Glomerular visceral epithelial cell (primary cell): Measurements from ENCODE around the gene MYLK2.
"Not testable (repeated sequence)": the region's sequence is repeated elsewhere in the genome, so short reads cannot be mapped to it uniquely, and the experiment has no call there.

Experiments
- DNase-seq: peaks from one replicate; pipeline ENCODE4 v3.0.0-alpha.2; 2016; ENCODE audit errors: extremely low spot score

Gene MYLK2

DNA sequence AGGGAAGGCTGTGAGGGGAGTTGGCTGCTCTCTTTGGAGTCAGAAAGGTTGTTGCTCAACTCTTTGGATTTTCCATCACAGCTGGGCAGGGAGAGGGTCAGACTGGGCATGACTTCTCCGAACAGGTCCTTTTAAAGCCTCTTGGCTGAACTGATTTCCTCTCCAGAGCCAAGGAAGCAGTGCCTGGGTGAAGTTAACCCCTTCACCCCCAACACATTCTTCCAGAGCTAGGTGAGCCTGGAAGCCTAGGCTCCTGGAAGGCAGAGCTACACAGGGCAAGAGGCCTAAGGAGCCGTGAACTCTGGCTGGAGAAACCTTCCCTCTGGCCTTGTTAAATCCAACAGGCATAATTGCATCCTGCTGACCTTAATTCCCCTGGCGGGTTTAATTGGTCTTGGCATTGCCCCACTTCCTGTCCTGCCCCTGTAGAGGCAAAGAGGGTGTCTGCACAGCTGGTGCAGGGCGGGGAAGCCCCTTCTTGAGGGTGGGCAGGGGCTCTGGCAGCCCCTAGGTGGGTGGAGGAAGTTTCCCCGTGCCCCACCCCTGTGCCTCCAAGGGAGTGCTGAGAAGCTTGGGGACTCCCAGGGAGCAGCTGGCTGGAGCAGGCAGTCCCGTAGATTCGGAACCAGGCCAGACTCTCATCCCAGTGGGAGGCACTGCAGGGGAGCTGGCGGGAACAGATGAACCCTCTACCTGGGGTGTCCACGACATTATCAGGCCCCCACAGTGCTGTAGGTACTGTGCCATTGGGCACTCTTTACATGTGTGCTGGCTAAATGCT, 3.6 kb upstream of the MYLK2 start:
- no peak for DNase-seq

- DNase-seq: no peak
These were observed 2.9 kb upstream of the MYLK2 start for GRCh38 chr20:31816221-31816620.

- DNase-seq: no peak
These were observed 1.7 kb upstream of the MYLK2 start for GRCh38 chr20:31817461-31817860.

DNA sequence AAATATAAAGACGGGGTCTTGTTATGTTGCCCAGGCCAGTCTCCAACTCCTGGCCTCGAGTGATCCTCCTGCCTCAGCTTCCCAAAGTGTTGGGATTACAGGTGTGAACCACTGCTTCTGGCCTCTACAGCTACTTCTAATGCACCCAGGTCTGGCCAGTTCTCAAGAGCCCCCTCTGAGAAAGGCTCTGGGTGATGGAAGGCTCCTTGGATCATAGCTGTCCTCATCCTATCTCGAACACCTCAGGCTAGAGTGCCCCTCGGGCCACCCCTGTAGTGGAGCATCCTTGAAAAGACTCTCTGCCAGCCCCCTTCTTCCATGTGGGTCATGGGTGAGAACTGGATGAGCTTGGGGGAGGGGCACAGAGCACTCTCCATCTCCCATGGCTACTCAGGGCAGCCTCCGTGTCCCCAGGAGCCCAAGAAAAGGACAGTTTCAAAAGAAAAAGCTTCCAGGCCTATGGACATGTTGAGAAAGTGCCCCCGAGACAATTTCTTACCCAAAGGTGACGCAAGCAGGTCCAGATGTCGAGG, 714 bp upstream of the MYLK2 start:
- DNase-seq: no peak

- no peak for DNase-seq
These were observed 1.1 kb downstream of the MYLK2 start for GRCh38 chr20:31820228-31820627.

DNA sequence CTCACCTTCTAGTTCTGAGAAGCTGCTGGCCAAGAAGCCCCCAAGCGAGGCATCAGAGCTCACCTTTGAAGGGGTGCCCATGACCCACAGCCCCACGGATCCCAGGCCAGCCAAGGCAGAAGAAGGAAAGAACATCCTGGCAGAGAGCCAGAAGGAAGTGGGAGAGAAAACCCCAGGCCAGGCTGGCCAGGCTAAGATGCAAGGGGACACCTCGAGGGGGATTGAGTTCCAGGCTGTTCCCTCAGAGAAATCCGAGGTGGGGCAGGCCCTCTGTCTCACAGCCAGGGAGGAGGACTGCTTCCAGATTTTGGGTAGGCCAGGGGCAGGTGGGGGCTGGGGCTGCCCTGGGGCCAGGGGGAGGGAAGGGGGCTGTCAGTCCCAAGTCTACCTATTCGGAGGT, 2.3 kb downstream of the MYLK2 start:
- no peak for DNase-seq

DNA sequence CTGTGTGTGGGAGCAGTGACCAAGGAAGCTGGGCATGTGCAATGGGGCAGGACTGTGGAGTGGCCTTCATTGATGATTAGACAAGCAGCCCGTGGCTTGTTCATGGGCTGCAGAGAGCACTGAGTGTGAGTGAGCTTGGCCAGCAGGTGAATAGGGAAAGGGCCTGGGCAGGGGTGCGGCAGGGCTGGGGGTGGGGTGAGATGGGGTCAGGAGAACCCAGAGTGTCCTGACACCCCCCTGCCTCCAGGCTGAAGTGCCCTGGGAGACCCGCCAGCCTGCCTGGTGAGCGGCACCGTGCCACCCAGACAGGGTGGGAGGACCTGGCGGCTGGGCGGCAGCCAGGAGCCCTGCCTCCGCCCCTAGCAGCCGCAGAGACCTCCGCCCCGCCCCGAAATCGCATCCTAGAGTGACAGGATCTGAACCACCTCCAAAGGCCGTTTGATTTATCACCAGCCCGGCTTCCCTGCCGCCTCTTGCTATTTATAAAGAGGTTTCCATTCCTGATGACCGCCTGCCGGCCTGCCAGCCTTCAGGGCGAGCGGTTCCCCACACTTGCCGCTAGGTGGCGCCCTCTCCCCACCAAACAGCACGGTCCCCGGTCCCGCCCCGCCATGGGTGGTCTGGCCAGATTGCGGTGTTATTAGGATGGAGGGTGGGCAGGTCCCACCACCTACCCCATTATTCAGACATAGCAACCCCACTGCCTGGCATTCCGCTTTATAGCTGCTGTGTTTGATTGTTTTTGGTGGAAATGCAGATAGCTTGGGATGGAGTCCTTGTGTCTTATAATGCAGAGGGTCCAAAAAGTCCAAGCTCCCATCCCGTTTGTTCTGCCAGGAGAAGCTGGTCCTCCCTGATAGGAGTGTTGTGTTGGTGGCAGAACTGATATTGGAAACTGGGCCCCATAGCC, 3.5 kb downstream of the MYLK2 start:
- peak; percentile 94 for DNase-seq

- DNase-seq: no peak
These were observed 4.4 kb downstream of the MYLK2 start for GRCh38 chr20:31823360-31824124.

- no peak for DNase-seq
These were observed 4.9 kb downstream of the MYLK2 start for GRCh38 chr20:31824125-31824485.

- DNase-seq: no peak
These were observed 5.6 kb downstream of the MYLK2 start for GRCh38 chr20:31824554-31825313.

DNA sequence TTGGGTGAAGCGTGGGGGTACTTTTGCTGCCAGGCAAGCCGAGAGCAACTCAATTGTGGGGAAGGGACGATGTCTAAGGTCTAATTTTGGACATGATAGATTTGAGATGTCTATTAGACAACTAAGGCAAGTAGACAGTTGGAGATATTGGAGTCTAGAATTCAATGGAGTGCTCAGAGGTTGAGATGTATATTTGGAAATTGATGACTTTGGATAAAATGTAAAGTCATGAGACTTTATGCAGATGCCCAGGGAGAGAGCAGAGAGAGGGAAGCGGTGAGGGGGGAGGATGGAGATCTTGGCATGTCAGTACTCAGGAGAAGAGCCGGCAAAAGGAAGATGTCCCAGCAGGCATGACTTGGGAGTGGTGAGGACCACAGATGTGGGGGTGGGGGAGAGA, 6.9 kb downstream of the MYLK2 start:
- DNase-seq: no peak

DNA sequence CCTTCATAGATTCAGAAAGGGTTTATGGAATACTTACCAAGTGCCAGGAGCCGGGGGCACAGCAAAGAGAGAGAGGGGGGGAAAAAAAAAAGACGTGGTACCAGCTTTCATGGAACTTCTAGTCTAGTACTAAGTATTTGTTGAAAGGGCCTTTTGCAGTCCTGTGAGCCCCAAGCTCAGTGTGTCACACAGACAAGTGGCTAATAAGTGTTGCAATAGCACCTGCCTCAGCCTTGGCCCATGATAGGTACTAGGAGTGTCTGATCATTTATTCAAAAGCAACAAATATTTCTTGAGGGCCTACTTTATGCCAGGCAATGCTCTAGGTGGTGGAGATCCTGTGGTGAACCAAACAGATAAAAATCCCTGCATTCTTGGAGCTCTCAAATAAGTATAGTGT, 7.9 kb downstream of the MYLK2 start:
- DNase-seq: no peak

GRCh38 chr20:31828016-31828415, 8.9 kb downstream of the MYLK2 start:
- not testable (repeated sequence) for DNase-seq

- no peak for DNase-seq
These were observed 10.6 kb downstream of the MYLK2 start for GRCh38 chr20:31829731-31830130.

DNA sequence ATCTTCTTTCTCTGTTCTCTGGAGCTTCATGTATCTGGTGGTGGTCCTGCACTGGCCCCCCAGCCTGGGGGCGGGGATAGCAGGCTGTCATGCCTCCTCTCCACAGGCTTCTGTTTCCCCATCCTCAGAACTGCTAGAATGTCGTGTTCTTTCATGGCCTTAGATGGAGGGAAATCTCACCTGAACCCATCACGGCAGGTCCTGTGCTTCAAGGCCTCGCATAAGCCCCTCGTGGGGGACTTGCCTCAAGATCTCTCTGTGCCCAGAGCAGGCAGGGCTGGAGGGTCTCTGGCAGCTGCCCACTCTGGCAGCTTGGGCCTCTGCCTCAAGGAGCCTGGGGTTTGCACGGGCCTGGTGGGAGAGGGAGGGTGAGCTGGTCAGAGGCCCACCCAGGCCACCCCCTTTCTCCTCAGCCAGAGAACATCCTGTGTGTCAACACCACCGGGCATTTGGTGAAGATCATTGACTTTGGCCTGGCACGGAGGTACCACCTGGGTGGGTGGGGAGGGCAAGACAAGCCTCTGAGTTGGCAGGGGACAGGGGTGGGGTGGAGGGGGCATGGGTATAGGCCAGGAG, 11.3 kb downstream of the MYLK2 start:
- no peak for DNase-seq

GRCh38 chr20:31831211-31831610, 12.1 kb downstream of the MYLK2 start:
- no peak for DNase-seq

GRCh38 chr20:31831771-31832306, 12.7 kb downstream of the MYLK2 start:
- DNase-seq: no peak

DNA sequence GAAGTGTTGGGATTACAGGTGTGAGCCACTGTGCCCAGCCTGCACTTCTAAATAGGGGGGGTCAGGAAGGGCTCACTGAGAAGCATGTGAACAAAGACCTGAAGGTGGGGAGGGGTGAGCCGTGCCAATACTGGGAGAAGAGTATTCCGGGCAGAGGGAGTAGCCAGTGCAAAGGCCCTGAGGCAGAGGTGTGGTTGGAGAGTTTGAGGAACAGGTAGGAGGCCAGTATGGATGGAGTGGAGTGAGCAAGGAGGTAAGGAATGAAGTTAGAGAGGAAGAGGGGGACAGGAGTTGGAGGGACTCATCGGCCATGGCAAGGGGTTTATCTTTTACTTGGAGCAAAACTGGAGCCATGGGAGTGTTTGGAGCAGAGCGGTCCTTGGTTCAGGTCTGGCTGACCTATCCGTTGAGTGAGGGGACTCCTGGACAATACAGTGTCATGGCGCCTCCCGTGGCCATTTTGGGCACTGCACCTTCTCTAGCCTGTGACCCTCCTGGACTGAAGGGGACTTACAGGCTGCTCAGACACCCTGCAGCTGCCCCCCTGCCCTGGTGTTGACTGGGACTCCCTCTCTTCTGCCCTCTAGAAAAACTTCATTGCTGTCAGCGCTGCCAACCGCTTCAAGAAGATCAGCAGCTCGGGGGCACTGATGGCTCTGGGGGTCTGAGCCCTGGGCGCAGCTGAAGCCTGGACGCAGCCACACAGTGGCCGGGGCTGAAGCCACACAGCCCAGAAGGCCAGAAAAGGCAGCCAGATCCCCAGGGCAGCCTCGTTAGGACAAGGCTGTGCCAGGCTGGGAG, 14.2 kb downstream of the MYLK2 start:
- peak; percentile 65 for DNase-seq

DNA sequence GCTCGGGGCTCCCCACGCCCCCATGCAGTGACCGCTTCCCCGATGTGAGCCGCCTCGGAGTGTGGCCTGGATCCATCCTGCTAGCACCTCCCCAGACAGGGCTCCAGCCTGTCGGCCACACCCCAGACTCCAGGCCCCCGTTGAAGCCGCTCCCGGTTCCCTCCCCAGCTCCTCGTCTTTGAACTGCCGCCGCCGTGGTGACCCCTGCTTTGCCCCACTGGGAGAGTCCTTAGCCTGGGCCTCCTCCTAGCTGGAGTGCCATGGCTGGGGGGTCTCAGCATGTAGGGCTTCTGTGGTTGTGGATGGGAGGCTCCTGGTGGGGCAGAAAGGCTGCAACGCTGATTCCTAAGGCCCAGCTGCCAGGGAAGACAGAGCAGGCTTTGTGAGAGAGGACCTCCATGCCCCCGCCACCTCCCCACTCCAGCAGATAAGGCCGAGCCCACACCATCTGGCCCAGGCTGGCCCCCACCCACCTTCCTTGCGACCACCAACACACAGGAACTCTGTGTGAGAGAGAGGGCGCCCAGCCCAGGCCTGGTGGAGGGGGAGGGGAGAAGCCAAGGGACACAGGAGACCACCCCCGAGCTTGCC, 14.9 kb downstream of the MYLK2 start:
- no peak for DNase-seq
